ENCODE data around the gene SCIMP.
"Not testable (repeated sequence)": the region's sequence is repeated elsewhere in the genome, so short reads cannot be mapped to it uniquely, and the experiment has no call there.

The SCIMP gene

GRCh38 chr17:5234645-5235576 lies at the start of gene SCIMP:
Gene SCIMP, minus strand, starts transcription at chr17:5234860. Its CDS starts 105 bp downstream, at chr17:5234755.
- DNase-seq, result no peak

GRCh38 chr17:5283571-5284315 lies 49.1 kb upstream of the SCIMP start:
- no peak for DNase-seq

- DNase-seq, result peak in 1 of 2 experiments; percentile 55
These were observed 48.1 kb upstream of the SCIMP start for GRCh38 chr17:5282642-5283217.

GRCh38 chr17:5281814-5282641 lies 47.4 kb upstream of the SCIMP start, which contains the start of gene RABEP1:
Gene RABEP1, plus strand, starts transcription at chr17:5282284. Its CDS starts 203 bp downstream, at chr17:5282487.
- DNase-seq, result peak; percentile 5 to 88

GRCh38 chr17:5272322-5272721 lies 37.7 kb upstream of the SCIMP start:
- DNase-seq, result no peak

- DNase-seq, result no peak
These were observed 34.7 kb upstream of the SCIMP start for GRCh38 chr17:5269241-5269960.

- no peak for DNase-seq
These were observed 30.2 kb upstream of the SCIMP start for GRCh38 chr17:5264893-5265292.

- no peak for DNase-seq
These were observed 28.8 kb upstream of the SCIMP start for GRCh38 chr17:5263441-5263840.

GRCh38 chr17:5262416-5262991 lies 27.8 kb upstream of the SCIMP start:
- no peak for DNase-seq

GRCh38 chr17:5260542-5260941 lies 25.9 kb upstream of the SCIMP start:
- no peak for DNase-seq

- no peak for DNase-seq
These were observed 22.5 kb upstream of the SCIMP start for GRCh38 chr17:5257124-5257523.

GRCh38 chr17:5254903-5255521 lies 20.4 kb upstream of the SCIMP start:
- DNase-seq, result no peak

GRCh38 chr17:5254414-5254813 lies 19.8 kb upstream of the SCIMP start:
- DNase-seq, result no peak

GRCh38 chr17:5249615-5250014 lies 15.0 kb upstream of the SCIMP start:
- peak; percentile 64 to 73 for DNase-seq

GRCh38 chr17:5248821-5249479 lies 14.3 kb upstream of the SCIMP start:
- DNase-seq, result no peak

- DNase-seq, result peak; percentile 21 to 66
These were observed 13.0 kb upstream of the SCIMP start for GRCh38 chr17:5247621-5248020.

GRCh38 chr17:5241861-5242671 lies 7.4 kb upstream of the SCIMP start:
- no peak for DNase-seq

GRCh38 chr17:5239769-5240168 lies 5.1 kb upstream of the SCIMP start:
- not testable (repeated sequence) for DNase-seq

GRCh38 chr17:5238333-5238732 lies 3.7 kb upstream of the SCIMP start:
- DNase-seq, result no peak

Data from NCI-H526 (cell line).